GM23248 (cell line): Measurements from ENCODE around the gene ARAP1.

ENCODE experiments used
- EZH2 ChIP-seq: fragments of 200-600 bp; sonication (generic); IDR thresholded peaks from 2 replicates; pipeline ENCODE4 v1.6.1; 2018; ENCODE audit warnings: antibody characterized with exemption, mild to moderate bottlenecking; ENCODE audit not compliant: insufficient read depth, poor library complexity, severe bottlenecking
- EZH2phosphoT487 ChIP-seq: fragments of 200-600 bp; sonication (generic); IDR thresholded peaks from 2 replicates; pipeline ENCODE4 v1.6.1; 2018; ENCODE audit warnings: antibody characterized with exemption, moderate library complexity, mild to moderate bottlenecking, low read depth; ENCODE audit not compliant: insufficient read depth

GRCh38 chr11:72678524-72678923, 73.7 kb downstream of the ARAP1 start:
- TF ChIP-seq EZH2phosphoT487, result no peak
- no peak for TF ChIP-seq EZH2
